K562 (cell line): ENCODE data around the gene ST6GALNAC3.

Source experiments
- CHD2 ChIP-seq: IDR thresholded peaks from 2 replicates; pipeline ENCODE4 v1.6.1; 2011; ENCODE audit warnings: low read depth, low read length
- CREB1 ChIP-seq, 2 experiments: sonication (generic) in 1 of 2; formaldehyde crosslinking in 1 of 2; IDR thresholded peaks; 2 replicates each; pipeline versions ENCODE4 v1.6.1 to v1.8.0; 2012 to 2022; ENCODE audit warnings: inconsistent platforms in 1 of 2, mild to moderate bottlenecking in 1 of 2, missing genetic modification reagents in 1 of 2, moderate library complexity in 1 of 2

DNA sequence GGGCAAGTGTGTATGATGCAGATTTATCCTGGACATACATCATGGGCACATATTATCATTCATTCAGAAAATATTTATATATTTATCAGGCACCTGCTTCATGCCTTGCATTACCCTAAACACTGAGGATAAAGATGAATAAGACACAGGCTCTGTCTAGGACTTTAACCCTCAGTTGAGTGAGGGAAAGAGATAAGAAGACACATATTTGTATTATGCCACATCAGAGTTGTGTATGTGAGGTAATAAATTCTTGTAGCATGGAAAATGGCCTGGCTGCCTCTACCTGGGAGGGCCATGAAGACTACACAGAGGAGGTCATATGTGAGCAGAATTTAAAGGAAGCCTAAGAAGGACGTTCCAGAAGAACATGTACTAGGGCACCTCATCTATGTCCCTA, 516.9 kb downstream of the ST6GALNAC3 start:
- TF ChIP-seq CHD2 (no peak), CREB1 (IDR thresholded peaks at IDR 0.05) (no peak), CREB1 (CRISPR knock-in tag; IDR thresholded peaks at IDR 0.05) (no peak)
